Renal cortex interstitium (tissue), 11 donors: Measurements from ENCODE around the gene MAD1L1. TPM values are rescaled to one million over a fixed set of nuclear protein-coding genes. Genes with fewer than 3 reads are reported as not detected.

ENCODE experiments used
- DNase-seq, 11 donors: peaks; one replicate each; pipeline ENCODE4 v3.0.0-alpha.2; 2013; ENCODE audit warnings: low read depth in 9 of 11, low spot score in 4 of 11; ENCODE audit errors: extremely low read depth in 1 of 11
- polyA plus RNA-seq, 3 donors: library from polyadenylated mRNA; unstranded; fragments of 120-200 nt; gene quantifications; one replicate each; pipeline ENCODE4 v1.2.1, GENCODE V29; 2013; ENCODE audit not compliant: insufficient read length in 3 of 3

The MAD1L1 gene
- polyA plus RNA-seq, 3 donors = 22.6 to 28.2 (median 26.3) TPM

DNA sequence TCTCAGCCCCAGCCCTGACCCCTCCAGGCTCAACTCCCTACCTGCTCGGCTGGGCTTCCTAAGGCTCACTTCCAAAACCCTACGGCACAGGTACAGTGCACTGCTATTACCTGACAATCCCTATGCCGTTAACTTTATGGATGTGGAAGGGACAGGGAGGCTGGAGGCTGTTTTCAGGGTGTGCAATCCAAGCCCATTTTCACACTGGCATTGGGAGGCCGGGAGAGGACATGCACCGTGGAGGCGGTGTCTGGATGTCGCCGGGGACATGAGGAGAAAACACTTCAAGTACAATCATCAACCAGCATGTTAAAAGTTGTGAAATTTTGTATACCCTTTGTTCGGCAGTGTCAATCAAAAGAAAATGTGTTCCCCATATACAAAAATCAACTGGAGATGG is 80.1 kb downstream of the MAD1L1 start:
- DNase-seq = no peak

DNA sequence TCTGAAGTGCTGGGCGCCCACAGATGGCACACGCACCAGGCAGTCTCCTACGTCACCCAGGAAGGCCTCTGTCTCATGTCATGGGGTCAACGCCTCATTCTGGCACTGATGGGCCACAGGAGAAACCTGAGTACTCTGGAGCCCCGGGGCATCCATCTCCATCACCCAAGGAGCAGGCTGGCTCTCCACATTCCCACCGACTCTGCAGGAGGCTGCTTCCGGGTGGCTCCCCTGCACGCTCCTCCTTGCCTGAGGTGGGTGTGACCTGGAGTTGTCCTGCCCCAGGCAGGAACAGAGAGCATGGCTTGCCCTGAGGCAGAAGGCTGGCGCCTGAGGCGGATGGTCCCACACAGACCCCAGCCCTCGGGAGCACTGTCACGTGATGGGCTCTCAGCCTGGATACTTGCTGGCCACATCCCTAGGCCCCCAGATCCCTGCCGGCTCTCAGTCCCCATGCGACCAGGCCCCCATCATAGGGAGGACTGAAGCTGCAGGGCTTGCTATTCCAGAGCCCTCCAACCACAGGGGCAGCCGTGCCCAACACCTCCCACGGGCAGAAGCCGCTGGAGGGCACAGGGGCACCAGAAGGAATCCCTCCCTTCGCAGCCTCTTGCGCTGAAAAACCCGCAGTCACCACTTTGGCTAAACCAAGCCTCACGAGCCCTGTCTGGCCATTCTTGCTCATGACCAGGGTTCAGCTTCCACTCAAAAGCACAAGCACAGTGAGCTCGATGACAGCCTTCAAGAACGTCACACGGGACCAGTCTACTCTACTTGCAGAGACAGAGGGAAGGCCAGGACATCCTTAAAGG is 80.7 kb downstream of the MAD1L1 start:
- no peak for DNase-seq

DNA sequence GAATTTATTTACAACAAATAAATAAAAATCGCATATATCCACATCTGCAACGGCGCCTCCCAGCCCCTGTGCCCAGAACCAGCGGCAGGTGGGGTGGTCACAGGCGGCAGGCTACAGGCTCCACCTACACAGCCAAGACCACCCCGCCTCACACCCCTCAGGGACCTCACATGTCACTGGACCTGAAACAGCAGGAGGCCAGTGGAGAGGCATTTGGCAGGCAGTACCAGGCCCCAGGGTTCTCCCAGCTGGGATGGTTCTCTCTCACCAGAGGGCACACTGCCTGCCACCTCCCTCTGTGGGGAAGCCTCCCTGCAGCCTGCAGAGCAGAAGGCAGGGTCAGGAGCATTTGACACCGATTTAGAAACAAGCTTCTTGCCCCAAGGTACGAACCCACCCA is 81.5 kb downstream of the MAD1L1 start:
- no peak for DNase-seq

DNA sequence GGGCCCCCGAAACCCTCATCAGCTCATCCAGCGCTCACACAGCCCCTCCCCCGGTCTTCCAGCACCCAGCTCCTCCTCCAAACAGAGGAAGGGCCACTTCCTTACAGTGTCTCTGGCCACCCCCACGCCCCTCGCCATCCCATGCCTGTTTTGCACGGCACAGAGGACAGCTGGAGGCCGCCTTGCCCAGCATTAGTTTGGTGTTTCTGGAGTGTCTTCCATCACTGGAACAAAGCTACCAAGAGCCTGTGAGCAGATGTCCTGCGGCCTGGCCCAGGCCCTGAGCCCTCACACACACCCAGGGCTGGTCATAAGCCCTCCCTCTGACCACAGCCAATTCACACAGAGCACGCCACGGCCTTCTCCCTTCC is 82.3 kb downstream of the MAD1L1 start:
- DNase-seq = no peak

DNA sequence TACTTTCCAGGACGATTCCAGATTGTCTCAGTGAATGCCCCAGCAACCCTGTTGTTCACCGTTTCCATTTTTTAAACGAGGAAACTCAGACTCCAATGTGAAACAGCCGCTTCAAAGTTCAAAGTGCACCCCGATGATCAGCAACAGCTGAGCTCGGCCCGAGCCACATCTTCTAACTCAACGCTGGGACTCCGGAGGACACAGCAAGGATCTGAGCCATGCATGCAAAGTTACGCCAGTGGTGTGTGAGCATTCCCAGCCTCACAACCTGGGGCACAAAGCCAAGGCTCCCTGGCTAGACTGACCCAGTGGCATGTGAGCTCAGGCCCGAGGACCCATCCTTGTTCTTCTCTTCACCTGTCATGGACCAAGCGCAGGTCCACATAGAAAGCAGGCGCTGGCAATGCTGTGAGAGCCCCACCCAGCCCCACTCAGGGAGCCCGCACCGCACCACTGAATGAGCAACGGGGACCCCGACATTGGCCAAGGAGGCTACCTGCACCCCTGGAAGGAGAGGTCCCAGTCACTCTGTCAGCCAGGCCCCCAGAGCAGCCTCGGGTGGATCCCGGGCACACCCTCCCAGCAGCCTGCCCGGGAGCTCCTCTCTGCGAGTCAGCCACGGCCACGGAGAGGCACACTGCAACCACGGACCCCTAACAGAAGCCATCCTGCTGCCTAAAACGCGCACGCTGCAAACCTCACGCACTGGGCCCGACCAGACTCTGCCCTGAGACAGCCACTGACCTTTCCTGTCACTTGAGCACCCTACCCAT is 82.9 kb downstream of the MAD1L1 start:
- no peak for DNase-seq

DNA sequence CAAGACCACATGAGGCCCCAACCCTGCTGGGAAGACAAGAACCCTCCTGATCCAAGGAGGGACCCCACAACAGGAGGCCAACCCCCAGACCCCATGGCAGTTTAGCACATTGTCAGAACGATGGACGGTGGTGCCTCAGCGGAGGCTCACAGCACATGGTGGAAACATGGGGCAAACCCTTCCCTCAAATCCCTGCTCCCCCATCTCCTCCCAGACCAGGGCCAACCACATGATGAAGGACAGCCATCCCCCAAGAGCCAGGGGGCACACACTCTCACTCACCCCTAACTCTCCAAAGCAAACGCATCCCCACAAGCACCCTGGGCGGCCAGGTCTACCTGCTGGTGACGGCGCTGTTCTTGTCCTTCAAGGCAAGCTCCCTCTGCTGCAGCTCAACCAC is 83.9 kb downstream of the MAD1L1 start:
- no peak for DNase-seq

DNA sequence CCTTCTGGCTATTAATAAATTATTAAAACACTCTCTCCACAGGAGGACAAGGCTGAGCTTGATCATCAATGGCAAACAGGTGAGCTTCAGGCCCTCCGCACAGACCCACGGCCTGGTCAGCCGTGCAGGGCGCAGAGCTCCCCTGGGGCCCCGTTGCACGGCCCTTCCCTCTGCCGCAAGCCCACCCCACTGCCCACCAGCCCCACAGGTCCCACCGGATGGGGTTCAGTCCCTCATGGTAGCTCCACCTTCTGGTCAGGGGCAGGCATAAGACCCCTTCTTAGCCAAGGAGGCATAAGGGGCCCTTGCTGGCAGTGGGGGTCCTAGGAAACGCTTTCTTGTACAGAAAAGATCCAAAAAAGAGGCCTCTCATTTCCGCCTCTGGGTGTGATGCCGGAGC is 84.6 kb downstream of the MAD1L1 start:
- no peak for DNase-seq

DNA sequence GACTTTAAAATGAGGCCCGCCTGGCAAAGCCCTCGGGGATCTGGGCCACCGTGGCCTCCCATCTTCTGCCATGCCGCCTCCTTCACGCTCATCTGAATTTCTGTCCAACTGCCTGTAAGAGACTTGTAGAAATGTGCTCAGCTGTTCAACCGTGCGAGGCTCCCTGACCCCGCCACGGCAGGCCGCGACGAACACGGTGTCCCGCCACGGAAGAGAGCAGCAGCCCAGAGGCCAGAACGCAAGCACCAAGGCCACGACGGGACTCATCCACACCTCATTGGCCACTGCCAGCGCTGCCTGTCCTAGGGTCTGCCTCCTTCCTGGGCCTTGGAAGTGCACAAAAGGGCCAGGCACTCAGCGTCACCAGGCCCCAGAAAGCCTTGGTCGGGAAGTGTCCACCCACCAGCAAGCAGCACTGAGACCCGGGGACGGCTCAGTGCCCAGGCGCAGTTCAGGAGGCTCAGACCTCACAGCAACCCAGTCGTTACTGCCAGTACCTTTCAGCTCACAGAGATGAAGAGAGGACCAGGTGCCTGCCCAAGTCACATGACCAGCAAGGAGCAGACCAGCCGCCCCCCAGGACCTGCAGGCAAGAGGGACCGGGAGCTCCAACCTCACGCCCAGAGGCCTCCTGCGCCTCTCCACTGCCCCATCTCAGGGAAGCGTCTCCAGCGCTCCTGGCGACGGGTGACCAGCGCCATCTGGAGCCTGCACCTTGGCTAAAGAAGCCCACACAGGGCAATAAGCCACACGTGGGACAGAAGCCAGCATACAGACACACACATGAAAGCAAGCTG is 85.9 kb downstream of the MAD1L1 start:
- no peak for DNase-seq

DNA sequence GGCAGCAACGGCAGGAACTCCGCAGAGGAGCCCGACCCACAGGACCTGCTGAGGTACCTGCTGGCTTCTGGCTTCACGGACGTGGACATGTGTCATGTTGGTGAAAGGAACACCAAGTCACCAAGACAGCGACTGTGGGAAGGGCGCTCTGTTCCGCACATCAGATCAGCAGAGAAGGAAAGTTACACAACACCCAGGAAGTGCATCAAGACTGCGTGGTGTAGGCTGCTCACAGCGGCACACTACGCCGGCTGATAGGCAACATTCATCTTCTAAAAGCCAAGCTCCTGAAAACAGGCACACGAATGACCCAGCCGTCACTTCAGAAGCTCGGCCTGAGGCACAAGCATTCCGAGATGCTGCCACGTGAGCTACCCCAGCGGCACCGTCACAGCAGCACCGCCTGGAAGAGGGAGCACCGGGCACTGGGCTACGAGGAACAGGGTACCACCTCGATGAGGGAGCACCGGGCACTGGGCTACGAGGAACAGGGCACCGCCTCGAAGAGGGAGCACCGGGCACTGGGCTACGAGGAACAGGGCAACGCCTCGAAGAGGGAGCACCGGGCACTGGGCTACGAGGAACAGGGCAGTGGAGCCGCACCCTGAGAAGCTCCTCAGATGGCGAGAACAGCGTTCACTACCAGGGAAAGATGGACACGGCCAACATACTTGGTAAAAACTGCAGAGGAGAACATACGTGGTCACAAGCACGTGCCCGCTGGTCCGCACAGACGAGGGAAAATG is 86.7 kb downstream of the MAD1L1 start:
- no peak for DNase-seq

DNA sequence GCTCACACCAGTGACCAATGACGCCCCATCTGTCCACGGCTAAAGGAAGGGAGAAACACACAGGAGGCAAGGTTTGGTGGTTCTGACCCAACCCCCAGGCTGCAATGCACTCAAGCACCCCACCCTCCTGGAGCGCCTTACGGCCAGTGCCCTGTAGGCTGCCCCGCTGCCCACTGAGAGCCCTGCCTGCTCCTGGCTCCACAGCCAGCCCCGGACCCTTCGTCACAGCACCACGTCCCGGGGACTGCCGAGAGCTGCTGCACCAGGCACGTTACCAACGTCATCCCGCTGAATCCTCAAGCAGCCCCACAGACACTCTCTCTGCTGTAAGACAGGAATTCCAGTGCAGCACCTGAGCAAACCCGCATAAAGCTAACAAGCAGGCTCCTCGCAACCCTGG is 87.8 kb downstream of the MAD1L1 start:
- no peak for DNase-seq

DNA sequence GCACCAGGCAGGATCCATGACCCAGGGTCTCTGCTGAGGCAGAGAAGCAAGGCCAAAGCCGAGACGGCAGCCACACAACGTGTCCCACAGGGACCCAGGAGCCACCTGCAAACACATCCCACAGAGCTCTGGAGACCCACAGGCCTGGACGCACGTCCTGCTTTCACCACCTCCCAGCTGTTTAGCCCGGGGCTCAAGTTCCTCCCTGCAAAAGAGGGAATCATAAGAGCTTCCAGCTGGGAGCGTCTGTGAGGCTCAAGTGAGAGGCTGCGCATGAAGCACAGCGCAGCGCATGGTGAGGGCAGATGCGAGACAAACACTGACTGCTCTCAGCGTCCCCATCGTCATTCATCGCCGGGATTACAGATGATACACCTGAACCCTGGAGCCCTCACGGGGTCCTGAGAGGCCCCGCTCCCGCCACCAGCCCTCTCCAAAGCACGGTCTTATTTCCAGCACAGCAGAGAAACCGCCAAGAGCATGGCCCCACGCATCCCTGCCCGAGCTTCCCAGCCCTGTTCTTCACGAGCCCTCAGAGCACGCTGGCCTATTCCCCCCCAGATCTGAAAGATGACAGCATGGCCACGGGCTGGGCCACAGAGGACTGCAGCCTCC is 88.7 kb downstream of the MAD1L1 start:
- DNase-seq = no peak

DNA sequence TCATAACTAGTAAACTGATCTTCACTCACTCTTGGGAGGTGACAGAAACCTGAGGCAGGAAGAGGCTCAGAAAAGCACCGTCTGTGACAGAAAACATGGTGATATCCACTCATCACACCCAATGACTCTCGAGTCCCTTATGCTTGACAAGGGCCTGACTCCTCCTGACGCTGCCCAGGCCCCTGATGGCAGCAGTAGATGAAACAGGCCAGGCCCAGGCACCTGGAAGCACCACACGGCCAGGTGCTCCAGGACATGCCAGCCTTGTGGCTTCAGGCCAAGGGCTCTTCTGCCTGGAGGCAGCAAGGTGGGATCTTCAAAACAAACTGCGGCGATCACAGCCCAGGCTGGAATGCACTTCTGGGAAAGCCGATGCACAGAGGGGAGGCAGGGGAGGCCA is 89.3 kb downstream of the MAD1L1 start:
- DNase-seq = no peak

DNA sequence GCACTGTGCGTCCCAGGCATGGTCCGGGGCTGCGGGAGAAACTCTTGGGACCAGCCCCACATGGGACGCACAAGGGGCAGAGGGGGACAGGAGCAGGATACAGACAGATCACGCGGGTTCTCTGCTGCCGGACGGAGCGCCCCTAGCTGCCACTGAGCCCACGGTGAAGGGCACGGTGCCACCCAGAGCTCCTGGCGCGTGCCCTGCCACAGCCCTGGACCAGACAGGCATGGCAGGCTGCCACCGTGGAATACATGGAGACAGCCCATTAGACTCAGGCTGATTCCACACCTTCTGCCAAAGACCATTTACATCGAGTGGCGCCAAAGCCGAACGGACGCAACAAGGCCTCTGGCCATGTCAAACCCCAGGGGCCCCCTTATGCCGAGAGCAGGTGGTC is 90.4 kb downstream of the MAD1L1 start:
- DNase-seq = no peak

DNA sequence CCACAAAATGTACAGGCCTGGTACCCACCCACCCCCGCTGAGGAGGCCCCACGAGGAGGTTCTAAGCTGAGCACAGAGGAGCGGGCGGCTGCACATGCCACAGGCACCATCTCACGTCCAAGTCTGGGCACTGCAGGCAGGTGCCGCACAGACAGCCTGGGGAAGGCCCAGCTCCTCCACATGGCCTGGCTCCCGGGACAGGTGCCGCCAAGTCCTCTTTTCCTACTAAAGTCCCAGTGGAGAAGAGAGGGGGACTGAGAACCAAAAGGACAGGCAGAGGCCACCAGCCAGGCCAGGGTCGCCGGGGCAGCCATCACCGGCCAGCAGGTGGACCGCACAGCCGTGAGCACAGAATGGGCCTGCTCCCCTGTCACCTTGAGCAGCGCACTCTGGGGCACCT is 91.1 kb downstream of the MAD1L1 start:
- no peak for DNase-seq

DNA sequence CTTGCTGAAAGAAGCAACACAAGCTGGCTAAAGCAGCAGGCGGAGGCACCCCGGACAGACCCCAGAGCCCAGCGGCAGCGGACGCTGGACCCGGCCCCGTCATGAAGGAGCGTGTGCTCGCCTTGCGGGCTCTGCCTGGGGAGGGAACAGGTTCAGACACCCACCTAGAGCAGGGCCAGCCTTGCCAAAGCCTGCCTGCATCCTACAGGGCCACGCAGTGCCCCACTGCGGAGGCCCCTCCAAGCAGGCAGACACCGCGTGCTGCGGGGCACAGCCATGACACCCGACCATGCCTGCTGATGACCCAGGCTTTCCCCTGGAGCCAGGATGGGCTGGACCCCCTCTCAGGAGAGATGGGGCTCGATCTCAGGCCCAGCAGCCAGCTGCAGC is 91.7 kb downstream of the MAD1L1 start:
- DNase-seq = no peak

DNA sequence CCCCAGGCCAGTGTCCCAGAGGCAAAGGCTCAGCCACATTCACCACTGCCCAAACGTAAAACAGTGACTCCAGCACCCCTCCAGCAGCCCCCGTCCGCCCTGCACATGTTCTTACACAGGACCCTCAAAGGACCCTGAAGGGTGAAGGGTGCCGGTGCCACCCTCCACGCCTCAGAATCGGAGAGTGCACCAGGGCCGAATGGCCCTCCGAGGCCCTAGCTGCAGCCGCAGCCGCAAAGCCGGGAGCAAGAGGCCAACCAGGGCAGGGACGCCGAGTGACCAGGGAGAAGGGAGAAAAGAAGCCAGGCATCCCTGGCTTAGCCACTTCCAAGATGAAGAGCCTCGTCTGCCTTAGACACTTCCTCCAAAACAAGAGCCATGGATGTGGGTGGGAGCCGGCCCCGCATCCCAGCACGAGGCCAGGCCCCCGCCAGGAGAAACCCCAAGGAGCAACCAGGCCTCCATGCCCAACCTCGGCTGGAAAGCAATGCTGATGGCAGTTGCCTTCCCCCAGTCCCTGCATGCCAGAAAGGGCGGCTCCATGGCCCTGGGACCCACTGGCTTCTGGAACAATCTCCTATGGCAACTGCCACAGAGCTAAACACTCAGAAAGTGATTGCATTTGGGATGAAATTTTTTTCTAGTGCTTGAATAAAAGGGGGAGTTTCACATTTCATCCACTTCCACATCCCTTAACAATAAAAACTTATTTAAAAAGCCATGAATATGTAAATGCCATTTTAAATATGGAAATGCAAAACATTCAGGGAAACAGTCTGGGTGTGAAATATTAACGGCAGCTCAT is 92.3 kb downstream of the MAD1L1 start:
- DNase-seq = no peak

DNA sequence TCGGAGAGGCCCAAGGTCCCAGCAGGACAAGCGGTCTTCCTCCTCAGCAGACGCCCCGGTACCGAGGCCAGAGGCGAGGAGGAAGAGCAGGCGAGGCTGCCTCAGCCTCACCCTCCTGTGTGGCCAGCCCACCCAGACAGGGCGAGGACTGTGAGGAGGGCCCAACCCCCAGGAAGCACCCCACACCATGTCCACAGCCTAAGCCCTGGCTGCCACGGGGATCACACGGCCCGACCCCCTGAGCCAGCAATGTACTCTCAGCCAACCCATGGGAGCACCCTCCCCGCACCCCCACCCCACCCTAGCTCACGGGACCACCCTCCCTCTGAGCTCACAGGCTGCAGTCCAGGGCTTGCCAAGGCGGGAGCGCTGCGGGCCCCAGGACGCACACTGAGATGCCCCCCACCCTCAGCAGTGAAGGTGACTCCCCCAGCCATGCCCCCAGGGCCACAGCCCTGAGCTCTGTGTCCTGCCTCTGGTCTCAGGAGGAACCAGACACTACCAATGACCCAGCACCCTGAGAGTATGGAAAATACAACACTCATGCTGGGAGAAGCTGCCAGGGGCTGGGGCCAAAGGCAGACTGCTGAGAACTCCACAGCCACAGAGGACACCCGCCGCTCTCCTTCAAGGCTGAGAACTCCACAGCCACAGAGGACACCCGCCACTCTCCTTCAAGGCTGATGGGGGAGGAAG is 93.6 kb downstream of the MAD1L1 start:
- DNase-seq = no peak
